ENCODE measurements around the gene RNF220. TPM values are rescaled to one million over a fixed set of nuclear protein-coding genes. Genes with fewer than 3 reads are reported as not detected.
"Not testable (repeated sequence)": the region's sequence is repeated elsewhere in the genome, so short reads cannot be mapped to it uniquely, and the experiment has no call there.

The RNF220 gene
- total and polyA plus RNA-seq, 7 experiments from 2014 or later = 83.1 to 127 (median 95.9) TPM

- intact Hi-C loops (cut with micrococcal nuclease) = no loop called here
- ChIA-PET POLR2A (interaction anchor here (0.5 kb wide), 1 partner anchor 585 kb away, joined by 3 read pairs; no protein-coding TSS in a partner anchor), CTCF (interaction anchor here (1.3 kb wide), 1 partner anchor 10 kb away, joined by 6 read pairs; no protein-coding TSS in a partner anchor)
- H3K4me3 ChIP-seq (ENCODE audit: low read length) = no peak overlapping the region
- H3K27me3 ChIP-seq (ENCODE audit: control insufficient read depth in 2 of 2, insufficient read depth in 2 of 2, low read length in 2 of 2) = no peaks in the 10 kb centered on the region
- no peaks in the 10 kb centered on the region for H3K36me3 ChIP-seq (ENCODE audit: control insufficient read depth in 2 of 3, insufficient read depth in 3 of 3, low read length in 3 of 3)
- no peaks in the 10 kb centered on the region for H3K36me3 Mint-ChIP-seq
- no peaks in the 10 kb centered on the region for H3K9me3 Mint-ChIP-seq
- no peak overlapping the region for H3K27ac ChIP-seq (ENCODE audit: low read depth, low read length)
- peaks cover 0 to 8% of the 10 kb centered on the region in 2 donors for H3K4me1 ChIP-seq (ENCODE audit: control insufficient read depth in 2 of 2, insufficient read depth in 2 of 2, low read length in 2 of 2)
- H3K4me1 Mint-ChIP-seq = peaks cover 6 to 17% (median 13%) of the 10 kb centered on the region in 7 donors
- DNase-seq (no peak), ATAC-seq (no peak)
- no peak overlapping the region for H3K4me3 Mint-ChIP-seq
- H3K27me3 Mint-ChIP-seq = no peaks in the 10 kb centered on the region
- H3K27ac Mint-ChIP-seq = no peak overlapping the region
- no peaks in the 10 kb centered on the region for H3K9me3 ChIP-seq (ENCODE audit: control insufficient read depth in 2 of 3, low read length in 3 of 3)
Measured at GRCh38 chr1:44662683-44663030, 257.6 kb downstream of the RNF220 start.

GRCh38 chr1:44663417-44663816 lies 258.4 kb downstream of the RNF220 start:
- Histone ChIP-seq H3K4me1 (ENCODE audit: control insufficient read depth in 2 of 2, insufficient read depth in 2 of 2, low read length in 2 of 2) (peaks cover 0 to 8% of the 10 kb centered on the region in 2 donors), H3K9me3 (ENCODE audit: control insufficient read depth in 2 of 3, low read length in 3 of 3) (no peaks in the 10 kb centered on the region), H3K4me3 (ENCODE audit: low read length) (no peak overlapping the region), H3K36me3 (ENCODE audit: control insufficient read depth in 2 of 3, insufficient read depth in 3 of 3, low read length in 3 of 3) (no peaks in the 10 kb centered on the region), H3K27me3 (ENCODE audit: control insufficient read depth in 2 of 2, insufficient read depth in 2 of 2, low read length in 2 of 2) (no peaks in the 10 kb centered on the region), H3K27ac (ENCODE audit: low read depth, low read length) (no peak overlapping the region)
- ChIA-PET POLR2A (no interaction called here), CTCF (interaction anchor here (2.3 kb wide), 1 partner anchor 11 kb away, joined by 10 read pairs; no protein-coding TSS in a partner anchor)
- H3K27me3 Mint-ChIP-seq = no peaks in the 10 kb centered on the region
- no peaks in the 10 kb centered on the region for H3K9me3 Mint-ChIP-seq
- DNase-seq = no peak
- peak overlapping the region in 2 of 9 donors; percentile 14 to 57 for H3K27ac Mint-ChIP-seq
- no peak for ATAC-seq
- H3K4me3 Mint-ChIP-seq = no peak overlapping the region
- intact Hi-C loops (cut with micrococcal nuclease) = no loop called here
- H3K4me1 Mint-ChIP-seq = peaks cover 6 to 17% (median 13%) of the 10 kb centered on the region in 7 donors
- no peaks in the 10 kb centered on the region for H3K36me3 Mint-ChIP-seq

- no peaks in the 10 kb centered on the region for H3K9me3 Mint-ChIP-seq
Measured at GRCh38 chr1:44664730-44665370, 259.8 kb downstream of the RNF220 start.

GRCh38 chr1:44666719-44667118 lies 261.7 kb downstream of the RNF220 start:
- CTCF ChIA-PET; H3K27me3 Mint-ChIP-seq; H3K4me3 Mint-ChIP-seq; H3K27me3 ChIP-seq (ENCODE audit: control insufficient read depth in 2 of 2, insufficient read depth in 2 of 2, low read length in 2 of 2); H3K27ac ChIP-seq (ENCODE audit: low read depth, low read length); H3K9me3 Mint-ChIP-seq; POLR2A ChIA-PET; H3K4me1 ChIP-seq (ENCODE audit: control insufficient read depth in 2 of 2, insufficient read depth in 2 of 2, low read length in 2 of 2); DNase-seq; H3K9me3 ChIP-seq (ENCODE audit: control insufficient read depth in 2 of 3, low read length in 3 of 3); ATAC-seq; H3K4me3 ChIP-seq (ENCODE audit: low read length); H3K27ac Mint-ChIP-seq; H3K36me3 Mint-ChIP-seq; H3K36me3 ChIP-seq (ENCODE audit: control insufficient read depth in 2 of 3, insufficient read depth in 3 of 3, low read length in 3 of 3); intact Hi-C loops (cut with micrococcal nuclease): not testable (repeated sequence)
- H3K4me1 Mint-ChIP-seq = peaks cover 6 to 17% (median 15%) of the 10 kb centered on the region in 7 donors

More at GRCh38 chr1:44664730-44665370, 259.8 kb downstream of the RNF220 start:
- DNase-seq (peak in 1 of 9 donors; percentile 44), ATAC-seq (peak; percentile 57)
- intact Hi-C loops (cut with micrococcal nuclease) = no loop called here
- Mint-ChIP-seq H3K27me3 (no peaks in the 10 kb centered on the region), H3K4me3 (peak overlapping the region in 9 of 10 donors; percentile 10 to 85 (median 47)), H3K36me3 (no peaks in the 10 kb centered on the region), H3K27ac (peak overlapping the region in 8 of 9 donors; percentile 3 to 81 (median 52)), H3K4me1 (peaks cover 6 to 17% (median 13%) of the 10 kb centered on the region in 7 donors)
- no peaks in the 10 kb centered on the region for H3K9me3 ChIP-seq (ENCODE audit: control insufficient read depth in 2 of 3, low read length in 3 of 3)
- no peak overlapping the region for H3K27ac ChIP-seq (ENCODE audit: low read depth, low read length)
- ChIA-PET CTCF (interaction anchor here (1.0 to 2.3 kb wide), 2 partner anchors 12 to 447 kb away, joined by 3 to 10 read pairs; no protein-coding TSS in a partner anchor), POLR2A (interaction anchor here (0.6 to 1.5 kb wide), 4 partner anchors 9 to 265 kb away, joined by 3 to 6 read pairs (median 3); partner anchors contain the start of genes ARMH1 and TMEM53)
- H3K4me3 ChIP-seq (ENCODE audit: low read length) = no peak overlapping the region
- H3K36me3 ChIP-seq (ENCODE audit: control insufficient read depth in 2 of 3, insufficient read depth in 3 of 3, low read length in 3 of 3) = no peaks in the 10 kb centered on the region
- peaks cover 0 to 8% of the 10 kb centered on the region in 2 donors for H3K4me1 ChIP-seq (ENCODE audit: control insufficient read depth in 2 of 2, insufficient read depth in 2 of 2, low read length in 2 of 2)
- no peaks in the 10 kb centered on the region for H3K27me3 ChIP-seq (ENCODE audit: control insufficient read depth in 2 of 2, insufficient read depth in 2 of 2, low read length in 2 of 2)

- peaks cover 13 to 34% (median 23%) of the 10 kb centered on the region in 7 donors for H3K4me1 Mint-ChIP-seq
- H3K4me1 ChIP-seq (ENCODE audit: control insufficient read depth in 2 of 2, insufficient read depth in 2 of 2, low read length in 2 of 2) = peaks cover 0 to 6% of the 10 kb centered on the region in 2 donors
- ChIA-PET CTCF (interaction anchor here (0.6 kb wide), 1 partner anchor 59 kb away, joined by 3 read pairs; no protein-coding TSS in a partner anchor), POLR2A (interaction anchor here (0.8 kb wide), 1 partner anchor 10 kb away, joined by 3 read pairs; no protein-coding TSS in a partner anchor)
- H3K4me3 Mint-ChIP-seq = peak overlapping the region in 1 of 10 donors; percentile 6
- ATAC-seq (no peak), DNase-seq (no peak)
- no peaks in the 10 kb centered on the region for H3K27me3 ChIP-seq (ENCODE audit: control insufficient read depth in 2 of 2, insufficient read depth in 2 of 2, low read length in 2 of 2)
- H3K9me3 ChIP-seq (ENCODE audit: control insufficient read depth in 2 of 3, low read length in 3 of 3) = no peaks in the 10 kb centered on the region
- no peak overlapping the region for H3K27ac ChIP-seq (ENCODE audit: low read depth, low read length)
- no peaks in the 10 kb centered on the region for H3K36me3 Mint-ChIP-seq
- intact Hi-C loops (cut with micrococcal nuclease) = no loop called here
- no peaks in the 10 kb centered on the region for H3K36me3 ChIP-seq (ENCODE audit: control insufficient read depth in 2 of 3, insufficient read depth in 3 of 3, low read length in 3 of 3)
- no peak overlapping the region for H3K27ac Mint-ChIP-seq
- H3K9me3 Mint-ChIP-seq = no peaks in the 10 kb centered on the region
- H3K27me3 Mint-ChIP-seq = no peaks in the 10 kb centered on the region
- H3K4me3 ChIP-seq (ENCODE audit: low read length) = no peak overlapping the region
Measured at GRCh38 chr1:44670751-44671640, 265.9 kb downstream of the RNF220 start.

GRCh38 chr1:44672254-44672955 lies 267.4 kb downstream of the RNF220 start:
- Mint-ChIP-seq H3K4me3 (peak overlapping the region in 7 of 10 donors; percentile 10 to 63 (median 36)), H3K36me3 (no peaks in the 10 kb centered on the region), H3K27ac (peak overlapping the region in 3 of 9 donors; percentile 57 to 63 (median 59)), H3K9me3 (no peaks in the 10 kb centered on the region), H3K27me3 (no peaks in the 10 kb centered on the region), H3K4me1 (peaks cover 13 to 34% (median 23%) of the 10 kb centered on the region in 7 donors)
- no peaks in the 10 kb centered on the region for H3K9me3 ChIP-seq (ENCODE audit: control insufficient read depth in 2 of 3, low read length in 3 of 3)
- ChIA-PET POLR2A (interaction anchor here (0.6 to 2.8 kb wide), 5 partner anchors 15 to 1572 kb away, joined by 3 to 14 read pairs (median 5); no protein-coding TSS in a partner anchor), CTCF (interaction anchor here (0.6 kb wide), 2 partner anchors 28 to 888 kb away, joined by 3 to 5 read pairs; no protein-coding TSS in a partner anchor)
- peaks cover 0 to 6% of the 10 kb centered on the region in 2 donors for H3K4me1 ChIP-seq (ENCODE audit: control insufficient read depth in 2 of 2, insufficient read depth in 2 of 2, low read length in 2 of 2)
- no peaks in the 10 kb centered on the region for H3K27me3 ChIP-seq (ENCODE audit: control insufficient read depth in 2 of 2, insufficient read depth in 2 of 2, low read length in 2 of 2)
- no peak overlapping the region for H3K4me3 ChIP-seq (ENCODE audit: low read length)
- intact Hi-C loops (cut with micrococcal nuclease) = no loop called here
- ATAC-seq = no peak
- no peak overlapping the region for H3K27ac ChIP-seq (ENCODE audit: low read depth, low read length)
- H3K36me3 ChIP-seq (ENCODE audit: control insufficient read depth in 2 of 3, insufficient read depth in 3 of 3, low read length in 3 of 3) = no peaks in the 10 kb centered on the region
- DNase-seq = no peak

All from naive thymus-derived CD4-positive, alpha-beta T cell (primary cell).